ENCODE data around the gene FBXL7. TPM values are rescaled to one million over a fixed set of nuclear protein-coding genes. Genes with fewer than 3 reads are reported as not detected.

FBXL7 gene
- total RNA-seq, 1 experiment from 2014 or later = 4.0 TPM

GRCh38 chr5:15880201-15880600, 380.2 kb downstream of the FBXL7 start:
- no peak for DNase-seq (ENCODE audit: low spot score)

- DNase-seq (ENCODE audit: low spot score) = no peak
Measured at GRCh38 chr5:15885156-15885555, 385.2 kb downstream of the FBXL7 start.

- no peak for DNase-seq (ENCODE audit: low spot score)
Measured at GRCh38 chr5:15886156-15886555, 386.2 kb downstream of the FBXL7 start.

- DNase-seq (ENCODE audit: low spot score) = no peak
Measured at GRCh38 chr5:15887093-15887492, 387.1 kb downstream of the FBXL7 start.

- DNase-seq (ENCODE audit: low spot score) = no peak
Measured at GRCh38 chr5:15889001-15889400, 389.0 kb downstream of the FBXL7 start.

- DNase-seq (ENCODE audit: low spot score) = no peak
Measured at GRCh38 chr5:15893866-15894265, 393.9 kb downstream of the FBXL7 start.

- DNase-seq (ENCODE audit: low spot score) = no peak
Measured at GRCh38 chr5:15897656-15898055, 397.7 kb downstream of the FBXL7 start.

- no peak for DNase-seq (ENCODE audit: low spot score)
Measured at GRCh38 chr5:15898641-15899040, 398.7 kb downstream of the FBXL7 start.

GRCh38 chr5:15899481-15899880, 399.5 kb downstream of the FBXL7 start:
- no peak for DNase-seq (ENCODE audit: low spot score)

- no peak for DNase-seq (ENCODE audit: low spot score)
Measured at GRCh38 chr5:15901151-15901550, 401.2 kb downstream of the FBXL7 start.

- DNase-seq (ENCODE audit: low spot score) = no peak
Measured at GRCh38 chr5:15902066-15902465, 402.1 kb downstream of the FBXL7 start.

GRCh38 chr5:15904899-15905830, 405.2 kb downstream of the FBXL7 start:
- no peak for DNase-seq (ENCODE audit: low spot score)

- DNase-seq (ENCODE audit: low spot score) = no peak
Measured at GRCh38 chr5:15914638-15915037, 414.7 kb downstream of the FBXL7 start.

GRCh38 chr5:15926586-15926985, 426.6 kb downstream of the FBXL7 start:
- DNase-seq (ENCODE audit: low spot score) = no peak

- DNase-seq (ENCODE audit: low spot score) = no peak
Measured at GRCh38 chr5:15927710-15928380, 427.9 kb downstream of the FBXL7 start.

- DNase-seq (ENCODE audit: low spot score) = no peak
Measured at GRCh38 chr5:15929611-15930263, 429.8 kb downstream of the FBXL7 start.

GRCh38 chr5:15932066-15932465, 432.1 kb downstream of the FBXL7 start:
- DNase-seq (ENCODE audit: low spot score) = no peak

- DNase-seq (ENCODE audit: low spot score) = peak; percentile 22
Measured at GRCh38 chr5:15933259-15934207, 433.6 kb downstream of the FBXL7 start.

GRCh38 chr5:15936505-15937245, 436.7 kb downstream of the FBXL7 start:
- DNase-seq (ENCODE audit: low spot score) = no peak

- DNase-seq (ENCODE audit: low spot score) = no peak
Measured at GRCh38 chr5:15937708-15938107, 437.7 kb downstream of the FBXL7 start.

GRCh38 chr5:15938186-15938585, 438.2 kb downstream of the FBXL7 start:
- no peak for DNase-seq (ENCODE audit: low spot score)
